ENCODE results near the gene CHGA. TPM values are rescaled to one million over a fixed set of nuclear protein-coding genes. Genes with fewer than 3 reads are reported as not detected.

CHGA gene
- total RNA-seq, 1 donor from 2014 or later: not detected

- DNase-seq (ENCODE audit: low read depth): no peak
- Histone ChIP-seq H3K4me3 (ENCODE audit: low read depth, low read length) (no peak overlapping the region), H3K27me3 (ENCODE audit: control insufficient read depth, insufficient read depth, low read length) (peaks cover 19% of the 10 kb centered on the region), H3K36me3 (ENCODE audit: control insufficient read depth, insufficient read depth, low read length) (no peaks in the 10 kb centered on the region)
- TF ChIP-seq CTCF (IDR thresholded peaks at IDR 0.05; ENCODE audit: insufficient read depth, low read length, poor library complexity, severe bottlenecking): no peak
Measured at GRCh38 chr14:92929689-92930608, 7.0 kb downstream of the CHGA start.

- DNase-seq (ENCODE audit: low read depth): no peak
- TF ChIP-seq CTCF (IDR thresholded peaks at IDR 0.05; ENCODE audit: insufficient read depth, low read length, poor library complexity, severe bottlenecking): no peak
- H3K27me3 ChIP-seq (ENCODE audit: control insufficient read depth, insufficient read depth, low read length): peaks cover 14% of the 10 kb centered on the region
- no peak overlapping the region for H3K4me3 ChIP-seq (ENCODE audit: low read depth, low read length)
- no peaks in the 10 kb centered on the region for H3K36me3 ChIP-seq (ENCODE audit: control insufficient read depth, insufficient read depth, low read length)
Measured at GRCh38 chr14:92930737-92931602, 8.0 kb downstream of the CHGA start.

DNA sequence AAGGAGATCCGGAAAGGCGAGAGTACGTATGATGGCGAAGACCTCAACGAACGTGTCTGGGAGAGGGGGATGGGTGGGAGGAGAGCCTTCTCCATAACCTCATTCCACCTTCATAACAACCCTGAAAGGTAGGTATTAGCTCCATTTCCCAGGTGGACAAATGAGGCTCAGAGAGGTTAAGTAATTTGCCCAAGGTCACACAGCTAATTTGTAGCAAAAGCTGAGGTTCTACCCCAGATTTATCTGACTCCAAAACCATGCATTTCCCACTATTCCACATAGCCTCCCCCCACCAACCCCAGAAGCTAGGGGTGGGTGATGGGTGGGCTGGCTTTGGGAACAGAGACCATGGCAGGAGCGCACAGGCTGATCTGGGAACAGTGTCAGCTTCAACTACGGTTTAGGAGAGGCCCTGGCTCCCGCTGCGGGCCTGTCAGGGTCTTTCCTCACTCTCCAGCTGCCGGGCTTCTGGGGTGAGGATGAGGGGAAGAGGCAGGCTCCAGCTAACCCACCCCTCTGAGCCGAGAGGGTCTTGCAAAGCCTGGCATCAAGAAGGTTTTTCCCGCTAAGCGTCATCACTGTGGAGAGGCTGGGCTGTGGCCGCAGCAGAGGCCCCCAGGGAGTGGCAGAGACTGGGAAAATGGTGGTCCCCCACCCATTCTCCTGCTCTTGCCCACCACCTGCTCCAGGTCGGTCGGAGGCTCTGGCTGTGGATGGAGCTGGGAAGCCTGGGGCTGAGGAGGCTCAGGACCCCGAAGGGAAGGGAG lies 8.9 kb downstream of the CHGA start:
- TF ChIP-seq CTCF (IDR thresholded peaks at IDR 0.05; ENCODE audit: insufficient read depth, low read length, poor library complexity, severe bottlenecking): no peak
- Histone ChIP-seq H3K4me3 (ENCODE audit: low read depth, low read length) (no peak overlapping the region), H3K27me3 (ENCODE audit: control insufficient read depth, insufficient read depth, low read length) (peaks cover 12% of the 10 kb centered on the region), H3K36me3 (ENCODE audit: control insufficient read depth, insufficient read depth, low read length) (no peaks in the 10 kb centered on the region)
- no peak for DNase-seq (ENCODE audit: low read depth)

DNA sequence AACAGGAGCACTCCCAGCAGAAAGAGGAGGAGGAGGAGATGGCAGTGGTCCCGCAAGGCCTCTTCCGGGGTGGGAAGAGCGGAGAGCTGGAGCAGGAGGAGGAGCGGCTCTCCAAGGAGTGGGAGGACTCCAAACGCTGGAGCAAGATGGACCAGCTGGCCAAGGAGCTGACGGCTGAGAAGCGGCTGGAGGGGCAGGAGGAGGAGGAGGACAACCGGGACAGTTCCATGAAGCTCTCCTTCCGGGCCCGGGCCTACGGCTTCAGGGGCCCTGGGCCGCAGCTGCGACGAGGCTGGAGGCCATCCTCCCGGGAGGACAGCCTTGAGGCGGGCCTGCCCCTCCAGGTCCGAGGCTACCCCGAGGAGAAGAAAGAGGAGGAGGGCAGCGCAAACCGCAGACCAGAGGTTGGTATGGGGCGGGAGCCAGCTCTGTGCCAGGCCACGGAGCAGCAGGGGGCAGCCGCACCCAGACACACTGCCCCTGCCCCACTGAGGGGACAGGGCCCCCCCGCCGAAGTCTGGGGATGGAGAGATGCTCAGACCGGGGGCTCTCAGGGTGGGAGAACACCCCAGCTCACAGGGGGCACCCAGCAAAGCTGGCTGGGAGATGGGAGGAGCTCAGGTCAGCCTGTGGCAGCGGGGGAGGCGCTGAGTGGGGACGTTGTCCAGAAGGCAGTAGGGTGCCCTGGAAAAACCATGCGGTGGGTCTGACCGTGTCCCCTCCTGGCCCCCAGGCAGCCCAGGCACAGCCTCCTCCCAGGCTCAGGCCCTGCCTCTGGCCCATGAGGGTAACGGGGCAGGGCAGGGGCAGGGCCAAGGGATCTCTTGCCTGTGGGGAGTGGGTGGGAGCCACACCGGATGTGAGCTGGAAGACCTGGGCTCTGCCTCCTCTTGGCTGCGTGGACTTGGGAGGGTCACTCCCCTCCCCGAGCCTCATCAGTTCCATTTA lies 9.8 kb downstream of the CHGA start:
- no peak for TF ChIP-seq CTCF (IDR thresholded peaks at IDR 0.05; ENCODE audit: insufficient read depth, low read length, poor library complexity, severe bottlenecking)
- H3K36me3 ChIP-seq (ENCODE audit: control insufficient read depth, insufficient read depth, low read length): no peaks in the 10 kb centered on the region
- no peak overlapping the region for H3K4me3 ChIP-seq (ENCODE audit: low read depth, low read length)
- peaks cover 12% of the 10 kb centered on the region for H3K27me3 ChIP-seq (ENCODE audit: control insufficient read depth, insufficient read depth, low read length)
- DNase-seq (ENCODE audit: low read depth): no peak

DNA sequence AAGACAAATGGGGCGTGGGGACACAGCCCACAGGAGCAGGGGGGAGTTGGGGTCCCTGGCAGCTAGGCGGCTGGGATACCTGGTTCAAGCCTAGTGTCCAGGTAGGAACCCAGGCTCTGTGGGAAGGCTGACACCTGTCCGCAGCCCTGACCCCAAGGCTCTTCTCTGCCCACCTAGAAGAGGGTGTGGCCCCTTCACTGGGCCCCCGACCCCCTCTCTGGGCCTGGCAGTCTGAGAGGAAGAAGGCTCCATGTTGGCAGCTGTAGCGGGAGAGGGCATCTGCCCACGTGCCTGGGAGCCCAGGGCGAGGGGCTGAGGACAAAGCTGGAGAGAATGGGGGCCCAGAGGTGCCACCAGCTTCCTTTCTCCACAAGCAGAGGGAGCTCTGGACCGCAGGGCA lies 10.5 kb downstream of the CHGA start:
- no peak for TF ChIP-seq CTCF (IDR thresholded peaks at IDR 0.05; ENCODE audit: insufficient read depth, low read length, poor library complexity, severe bottlenecking)
- Histone ChIP-seq H3K4me3 (ENCODE audit: low read depth, low read length) (no peak overlapping the region), H3K27me3 (ENCODE audit: control insufficient read depth, insufficient read depth, low read length) (peaks cover 12% of the 10 kb centered on the region), H3K36me3 (ENCODE audit: control insufficient read depth, insufficient read depth, low read length) (no peaks in the 10 kb centered on the region)
- no peak for DNase-seq (ENCODE audit: low read depth)
